Esophagus squamous epithelium (tissue), 5 donors: ENCODE measurements around the gene MYO5A. TPM values are rescaled to one million over a fixed set of nuclear protein-coding genes. Genes with fewer than 3 reads are reported as not detected.

Experiments
- DNase-seq: peaks from one replicate; lab custom pipeline; 2025; lab: John Stamatoyannopoulos, UW
- H3K27ac ChIP-seq, 4 donors: fragments of 200-600 bp; sonication (generic); one replicate each; pipeline ENCODE4 v1.5.1; 2016 to 2019; ENCODE audit warnings: mild to moderate bottlenecking in 1 of 4
- H3K27me3 ChIP-seq, 4 donors: fragments of 200-600 bp; sonication (generic); 1 replicate in 3 of 4; 2 replicates in 1 of 4; pipeline versions ENCODE4 v1.5.1 to v1.6.0; 2017 to 2021; ENCODE audit warnings: antibody characterized with exemption in 1 of 4
- H3K36me3 ChIP-seq, 3 donors: fragments of 200-600 bp; sonication (generic); one replicate each; pipeline ENCODE4 v1.5.1; 2016 to 2019
- H3K4me1 ChIP-seq, 3 donors: fragments of 200-600 bp; sonication (generic); one replicate each; pipeline ENCODE4 v1.5.1; 2017 to 2019
- H3K4me3 ChIP-seq, 4 donors: fragments of 200-600 bp; sonication (generic); 1 replicate in 3 of 4; 2 replicates in 1 of 4; pipeline ENCODE4 v1.5.1; 2016 to 2019; ENCODE audit warnings: mild to moderate bottlenecking in 2 of 4, moderate library complexity in 1 of 4
- H3K9me3 ChIP-seq, 3 donors: fragments of 200-600 bp; sonication (generic); one replicate each; pipeline ENCODE4 v1.5.1; 2016 to 2019
- CTCF ChIP-seq, 6 experiments: fragments of 450-650 bp in 4 of 6; fragments of 200-600 bp in 2 of 6; sonication (generic) in 2 of 6; IDR thresholded peaks; one replicate each; pipeline ENCODE4 v1.5.1; 2016 to 2019; ENCODE audit warnings: antibody characterized with exemption in 6 of 6, mild to moderate bottlenecking in 4 of 6, moderate library complexity in 4 of 6
- POLR2A ChIP-seq, 4 donors: fragments of 450-650 bp; IDR thresholded peaks; one replicate each; pipeline ENCODE4 v1.6.1; 2017; ENCODE audit warnings: antibody characterized with exemption in 4 of 4, mild to moderate bottlenecking in 4 of 4, moderate library complexity in 3 of 4
- WGBS, 2 donors: methylation state at CpG; one replicate each; pipeline ENCODE4 v1.1.5; 2018; 5-methylcytosine and 5-hydroxymethylcytosine counted together
- intact Hi-C: fragments of 100-400 bp; cut with DNase I; formaldehyde crosslinking; loops from one replicate; pipeline ENCODE4 v1.15.0; 2022
- total RNA-seq, 4 donors: library from RNA; depleted of rRNA; stranded (reverse); fragments of >200 nt; gene quantifications; one replicate each; pipeline ENCODE4 v1.1.0, GENCODE V29; 2016
- donor health status: DM: yes; HTN: yes; CAD: no.

Gene MYO5A
- total RNA-seq, 4 donors from 2014 or later = 11.3 to 24.6 (median 22.3) TPM

GRCh38 chr15:52486003-52486996 lies 42.4 kb downstream of the MYO5A start:
- H3K4me3 ChIP-seq = no peak overlapping the region
- TF ChIP-seq CTCF (IDR thresholded peaks at IDR 0.05) (no peak), POLR2A (IDR thresholded peaks at IDR 0.05) (no peak)
- H3K27me3 ChIP-seq = no peaks in the 10 kb centered on the region
- whole genome bisulfite sequencing, 2 donors = 70 to 82% methylated on average over 11 of the region's 11 CpGs
- intact Hi-C loops = loop anchor here (10.0 kb wide), 1 partner anchor 61 kb away; no protein-coding TSS in a partner anchor
- no peak for DNase-seq
- H3K27ac ChIP-seq = peak overlapping the region in 1 of 4 donors; percentile 24
- H3K36me3 ChIP-seq = no peaks in the 10 kb centered on the region
- H3K4me1 ChIP-seq = peaks cover 8 to 38% (median 12%) of the 10 kb centered on the region in 3 donors
- no peaks in the 10 kb centered on the region for H3K9me3 ChIP-seq

GRCh38 chr15:52485290-52485689 lies 43.4 kb downstream of the MYO5A start:
- no peak for DNase-seq
- H3K27ac ChIP-seq = no peak overlapping the region
- intact Hi-C loops = loop anchor here (10.0 kb wide), 1 partner anchor 60 kb away; no protein-coding TSS in a partner anchor
- peaks cover 8 to 30% (median 19%) of the 10 kb centered on the region in 3 donors for H3K4me1 ChIP-seq
- H3K36me3 ChIP-seq = no peaks in the 10 kb centered on the region
- TF ChIP-seq POLR2A (IDR thresholded peaks at IDR 0.05) = no peak
- WGBS, 2 donors = 80 to 88% methylated on average over 2 of the region's 2 CpGs
- no peaks in the 10 kb centered on the region for H3K9me3 ChIP-seq
- no peaks in the 10 kb centered on the region for H3K27me3 ChIP-seq
- H3K4me3 ChIP-seq = no peak overlapping the region

GRCh38 chr15:52483707-52484106 lies 45.0 kb downstream of the MYO5A start:
- WGBS, 2 donors = 47 to 48% methylated on average over 3 of the region's 3 CpGs
- H3K4me1 ChIP-seq = peaks cover 8 to 30% (median 19%) of the 10 kb centered on the region in 3 donors
- TF ChIP-seq POLR2A (IDR thresholded peaks at IDR 0.05) = no peak
- no peak for TF ChIP-seq CTCF (IDR thresholded peaks at IDR 0.05)
- no peak overlapping the region for H3K4me3 ChIP-seq
- no peaks in the 10 kb centered on the region for H3K9me3 ChIP-seq
- peak overlapping the region; percentile 15 to 68 (median 59) for H3K27ac ChIP-seq
- H3K36me3 ChIP-seq = no peaks in the 10 kb centered on the region
- intact Hi-C loops = loop anchor here (10.0 kb wide), 1 partner anchor 59 kb away; no protein-coding TSS in a partner anchor
- H3K27me3 ChIP-seq = no peaks in the 10 kb centered on the region
- DNase-seq = no peak

- Histone ChIP-seq H3K27ac (peak overlapping the region; percentile 3 to 64 (median 59)), H3K27me3 (no peaks in the 10 kb centered on the region), H3K4me1 (peaks cover 8 to 30% (median 16%) of the 10 kb centered on the region in 3 donors), H3K36me3 (no peaks in the 10 kb centered on the region), H3K4me3 (no peak overlapping the region), H3K9me3 (no peaks in the 10 kb centered on the region)
- 16 to 39% methylated on average over 3 of the region's 3 CpGs for WGBS, 2 donors
- DNase-seq = peak; percentile 17
- intact Hi-C loops = loop anchor here (10.0 kb wide), 1 partner anchor 57 kb away; no protein-coding TSS in a partner anchor
- TF ChIP-seq CTCF (IDR thresholded peaks at IDR 0.05) (no peak), POLR2A (IDR thresholded peaks at IDR 0.05) (peak in 1 of 4 donors; percentile 15)
Observed at GRCh38 chr15:52481915-52482314, 46.8 kb downstream of the MYO5A start.

- intact Hi-C loops = loop anchor here (10.0 kb wide), 1 partner anchor 56 kb away; no protein-coding TSS in a partner anchor
- no peaks in the 10 kb centered on the region for H3K36me3 ChIP-seq
- H3K27me3 ChIP-seq = no peaks in the 10 kb centered on the region
- no peak for DNase-seq
- 83% methylated on average over 1 of the region's 1 CpG; no CpG with 5 or more reads in 1 of the 2 donors for WGBS, 2 donors
- peaks cover 8 to 30% (median 16%) of the 10 kb centered on the region in 3 donors for H3K4me1 ChIP-seq
- no peaks in the 10 kb centered on the region for H3K9me3 ChIP-seq
- H3K27ac ChIP-seq = peak overlapping the region in 3 of 4 donors; percentile 4 to 64 (median 63)
- H3K4me3 ChIP-seq = no peak overlapping the region
- TF ChIP-seq CTCF (IDR thresholded peaks at IDR 0.05) (no peak), POLR2A (IDR thresholded peaks at IDR 0.05) (no peak)
Observed at GRCh38 chr15:52480990-52481389, 47.7 kb downstream of the MYO5A start.
